Glutamatergic neuron (in vitro differentiated cells): Measurements from ENCODE around the gene LRIG2. TPM values are rescaled to one million over a fixed set of nuclear protein-coding genes. Genes with fewer than 3 reads are reported as not detected.
"Not testable (repeated sequence)": the region's sequence is repeated elsewhere in the genome, so short reads cannot be mapped to it uniquely, and the experiment has no call there.

Source experiments
- DNase-seq: peaks from one replicate; pipeline ENCODE4 v3.0.0; 2022
- H3K27ac Mint-ChIP-seq: one replicate; pipeline ENCODE4 v1.8.0; 2020; ENCODE audit warnings: mild to moderate bottlenecking, mixed read lengths, inconsistent platforms; ENCODE audit not compliant: unreplicated experiment
- H3K27me3 Mint-ChIP-seq: one replicate; pipeline ENCODE4 v1.8.0; 2020; ENCODE audit warnings: mild to moderate bottlenecking, moderate library complexity, mixed read lengths, inconsistent platforms; ENCODE audit not compliant: unreplicated experiment
- H3K36me3 Mint-ChIP-seq: one replicate; pipeline ENCODE4 v1.8.0; 2020; ENCODE audit warnings: mild to moderate bottlenecking, mixed read lengths, inconsistent platforms; ENCODE audit not compliant: unreplicated experiment
- H3K4me1 Mint-ChIP-seq: one replicate; pipeline ENCODE4 v1.8.0; 2020; ENCODE audit warnings: mild to moderate bottlenecking, low read depth, mixed read lengths, inconsistent platforms; ENCODE audit not compliant: unreplicated experiment
- H3K4me3 Mint-ChIP-seq: one replicate; pipeline ENCODE4 v1.8.0; 2020; ENCODE audit warnings: mild to moderate bottlenecking, mixed read lengths, inconsistent platforms; ENCODE audit not compliant: unreplicated experiment
- H3K9me3 Mint-ChIP-seq: one replicate; pipeline ENCODE4 v1.8.0; 2020; ENCODE audit warnings: mild to moderate bottlenecking, moderate library complexity, mixed read lengths, inconsistent platforms; ENCODE audit not compliant: unreplicated experiment
- CTCF ChIP-seq: fragments of 200-600 bp; sonication (generic); IDR thresholded peaks from one replicate; pipeline ENCODE4 v1.5.0; 2021; ENCODE audit not compliant: partially characterized antibody, unreplicated experiment
- total RNA-seq: library from RNA; stranded (reverse); fragmentation: NEBNext Ultra II Directional; extraction: Animal tissue kit (Norgen Biotek cat#: 25700); gene quantifications from one replicate; pipeline ENCODE4 v1.2.1, GENCODE V29; 2021; ENCODE audit not compliant: unreplicated experiment

LRIG2 gene
- total RNA-seq, 1 donor from 2014 or later = 23.4 TPM

GRCh38 chr1:113072141-113072756 is 749 bp upstream of the LRIG2 start:
- TF ChIP-seq CTCF = no peak
- DNase-seq = no peak
- peak overlapping the region; percentile 99 for H3K27ac Mint-ChIP-seq
- H3K27me3 Mint-ChIP-seq = peaks cover 12% of the 10 kb centered on the region
- peaks cover 18% of the 10 kb centered on the region for H3K9me3 Mint-ChIP-seq
- peaks cover 5% of the 10 kb centered on the region for H3K4me1 Mint-ChIP-seq
- H3K36me3 Mint-ChIP-seq = peaks cover 7% of the 10 kb centered on the region
- peak overlapping the region; percentile 100 for H3K4me3 Mint-ChIP-seq

DNA sequence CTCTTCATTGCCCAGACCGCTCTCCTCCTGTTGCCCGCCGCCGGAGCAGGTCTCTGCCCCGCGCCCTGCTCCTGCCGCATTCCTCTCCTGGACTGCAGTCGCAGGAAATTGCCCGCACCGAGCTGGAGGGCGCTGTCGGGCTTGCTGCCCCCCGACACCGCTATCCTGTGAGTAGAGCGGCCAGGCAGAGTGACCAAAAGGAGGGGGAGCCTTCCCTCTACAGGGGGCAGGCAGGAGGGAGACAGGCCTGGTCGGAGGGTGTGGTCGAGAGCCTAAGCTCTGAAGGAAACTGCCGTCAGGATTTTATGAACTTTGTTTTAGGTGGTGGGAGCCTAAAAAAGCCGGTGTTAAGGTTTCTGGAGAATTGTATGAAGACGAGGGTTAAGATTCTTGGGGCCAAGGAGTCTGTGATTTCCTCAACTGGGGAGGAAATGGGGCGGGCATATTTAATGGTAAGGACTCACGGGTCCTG is 517 bp downstream of the LRIG2 start:
- no peak for TF ChIP-seq CTCF
- Mint-ChIP-seq H3K36me3 (no peaks in the 10 kb centered on the region), H3K9me3 (peaks cover 14% of the 10 kb centered on the region), H3K4me1 (peaks cover 5% of the 10 kb centered on the region), H3K27ac (peak overlapping the region; percentile 99), H3K27me3 (peaks cover 8% of the 10 kb centered on the region), H3K4me3 (peak overlapping the region; percentile 100)
- DNase-seq = no peak

DNA sequence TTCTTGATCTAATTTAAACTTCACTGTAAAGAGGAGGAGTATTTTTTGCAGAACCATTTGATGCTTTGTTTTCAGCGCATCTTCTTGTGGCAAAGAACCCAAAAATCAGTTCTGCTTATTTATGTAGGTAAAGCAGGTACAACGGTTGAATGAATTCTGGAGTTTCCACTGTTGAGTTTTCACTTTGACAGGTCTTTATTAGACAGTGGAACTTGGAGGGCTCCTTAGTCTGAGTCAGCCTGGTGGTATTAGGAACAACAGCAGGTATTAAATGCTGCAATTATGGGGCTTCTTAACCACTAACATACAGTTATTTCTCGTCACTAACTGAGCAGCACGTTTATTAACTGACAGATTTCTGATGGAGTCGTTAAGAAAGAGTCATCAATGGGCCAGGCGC is 1.2 kb downstream of the LRIG2 start:
- H3K27ac Mint-ChIP-seq = peak overlapping the region; percentile 99
- no peak for DNase-seq
- H3K9me3 Mint-ChIP-seq = peaks cover 14% of the 10 kb centered on the region
- peaks cover 5% of the 10 kb centered on the region for H3K4me1 Mint-ChIP-seq
- H3K4me3 Mint-ChIP-seq = peak overlapping the region; percentile 100
- no peaks in the 10 kb centered on the region for H3K36me3 Mint-ChIP-seq
- peaks cover 8% of the 10 kb centered on the region for H3K27me3 Mint-ChIP-seq
- no peak for TF ChIP-seq CTCF

DNA sequence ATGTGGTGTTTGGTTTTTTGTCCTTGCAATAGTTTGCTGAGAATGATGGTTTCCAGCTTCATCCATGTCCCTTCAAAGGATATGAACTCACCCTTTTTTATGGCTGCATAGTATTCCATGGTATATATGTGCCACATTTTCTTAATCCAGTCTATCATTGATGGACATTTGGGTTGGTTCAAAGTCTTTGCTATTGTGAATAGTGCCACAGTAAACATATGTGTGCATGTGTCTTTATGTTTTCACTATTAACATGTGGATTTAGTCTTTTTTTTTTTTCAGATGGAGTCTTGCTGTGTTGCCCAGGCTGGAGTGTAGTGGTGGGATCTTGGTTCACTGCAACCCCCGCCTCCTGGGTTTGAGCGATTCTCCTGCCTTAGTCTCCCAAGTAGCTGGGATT is 5.0 kb downstream of the LRIG2 start:
- H3K27ac Mint-ChIP-seq, H3K27me3 Mint-ChIP-seq, H3K4me1 Mint-ChIP-seq, H3K9me3 Mint-ChIP-seq, H3K4me3 Mint-ChIP-seq, DNase-seq, H3K36me3 Mint-ChIP-seq: not testable (repeated sequence)

GRCh38 chr1:113086541-113086940 is 13.5 kb downstream of the LRIG2 start:
- TF ChIP-seq CTCF = no peak
- no peak for DNase-seq
- Mint-ChIP-seq H3K9me3 (no peaks in the 10 kb centered on the region), H3K27me3 (no peaks in the 10 kb centered on the region), H3K36me3 (peaks cover 4% of the 10 kb centered on the region), H3K27ac (no peak overlapping the region), H3K4me1 (peaks cover 11% of the 10 kb centered on the region), H3K4me3 (no peak overlapping the region)
